Islet precursor cell (in vitro differentiated cells): ENCODE measurements around the gene MSL2.
"Not testable (repeated sequence)": the region's sequence is repeated elsewhere in the genome, so short reads cannot be mapped to it uniquely, and the experiment has no call there.

Experiments used
- DNase-seq: peaks from one replicate; pipeline ENCODE4 v3.0.0-alpha.2; 2018

The MSL2 gene

GRCh38 chr3:136192195-136192594 is 3.9 kb downstream of the MSL2 start:
- not testable (repeated sequence) for DNase-seq

GRCh38 chr3:136189859-136190617 is 6.1 kb downstream of the MSL2 start:
- no peak for DNase-seq

GRCh38 chr3:136189043-136189442 is 7.1 kb downstream of the MSL2 start:
- DNase-seq = no peak

- DNase-seq = no peak
These were observed 8.3 kb downstream of the MSL2 start for GRCh38 chr3:136187868-136188267.

- no peak for DNase-seq
These were observed 9.3 kb downstream of the MSL2 start for GRCh38 chr3:136186846-136187245.

GRCh38 chr3:136186344-136186743 is 9.8 kb downstream of the MSL2 start:
- DNase-seq = peak; percentile 56

GRCh38 chr3:136184703-136185102 is 11.4 kb downstream of the MSL2 start:
- DNase-seq = no peak

GRCh38 chr3:136181741-136182140 is 14.4 kb downstream of the MSL2 start:
- DNase-seq = no peak

- no peak for DNase-seq
These were observed 18.3 kb downstream of the MSL2 start for GRCh38 chr3:136177876-136178275.

GRCh38 chr3:136173939-136174490 is 22.1 kb downstream of the MSL2 start:
- DNase-seq = no peak

GRCh38 chr3:136171097-136171542 is 25.0 kb downstream of the MSL2 start:
- peak; percentile 57 for DNase-seq

- DNase-seq = not testable (repeated sequence)
These were observed 27.9 kb downstream of the MSL2 start for GRCh38 chr3:136168236-136168635.

- DNase-seq = no peak
These were observed 29.6 kb downstream of the MSL2 start for GRCh38 chr3:136166507-136166906.

- not testable (repeated sequence) for DNase-seq
These were observed 32.5 kb downstream of the MSL2 start for GRCh38 chr3:136163607-136164006.

- DNase-seq = no peak
These were observed 33.8 kb downstream of the MSL2 start for GRCh38 chr3:136162322-136162721.

- DNase-seq = no peak
These were observed 34.6 kb downstream of the MSL2 start for GRCh38 chr3:136161516-136161915.

GRCh38 chr3:136152963-136153362 is 43.2 kb downstream of the MSL2 start:
- no peak for DNase-seq

- DNase-seq = no peak
These were observed 43.8 kb downstream of the MSL2 start for GRCh38 chr3:136152176-136152843.

GRCh38 chr3:136151219-136151618 is 44.9 kb downstream of the MSL2 start:
- DNase-seq = no peak

- no peak for DNase-seq
These were observed 46.5 kb downstream of the MSL2 start for GRCh38 chr3:136149667-136150066.

GRCh38 chr3:136146981-136147729 is 49.0 kb downstream of the MSL2 start:
- peak; percentile 62 for DNase-seq

GRCh38 chr3:136144397-136144796 is 51.7 kb downstream of the MSL2 start:
- DNase-seq = not testable (repeated sequence)

- no peak for DNase-seq
These were observed 53.5 kb downstream of the MSL2 start for GRCh38 chr3:136142592-136142991.
